HG02759 (cell line): ENCODE measurements around the gene PUM1.
"Not testable (repeated sequence)": the region's sequence is repeated elsewhere in the genome, so short reads cannot be mapped to it uniquely, and the experiment has no call there.

ENCODE experiments used
- ATAC-seq: cut with Tn5 transposase; IDR thresholded peaks from one replicate; pipeline ENCODE4 v1.9.1; 2021; ENCODE audit warnings: mild to moderate bottlenecking, moderate library complexity; ENCODE audit not compliant: unreplicated experiment

PUM1 gene

GRCh38 chr1:30997463-30998057 lies 68.0 kb downstream of the PUM1 start:
- no peak for ATAC-seq

GRCh38 chr1:30995990-30996612 lies 69.4 kb downstream of the PUM1 start:
- ATAC-seq: no peak

- ATAC-seq: no peak
Measured at GRCh38 chr1:30991862-30992606, 73.5 kb downstream of the PUM1 start.

- ATAC-seq: no peak
Measured at GRCh38 chr1:30990591-30990990, 74.9 kb downstream of the PUM1 start.

- ATAC-seq: no peak
Measured at GRCh38 chr1:30988045-30988444, 77.5 kb downstream of the PUM1 start.

GRCh38 chr1:30986755-30987154 lies 78.8 kb downstream of the PUM1 start:
- no peak for ATAC-seq

- ATAC-seq: no peak
Measured at GRCh38 chr1:30984991-30985503, 80.5 kb downstream of the PUM1 start.

- ATAC-seq: no peak
Measured at GRCh38 chr1:30984165-30984889, 81.2 kb downstream of the PUM1 start.

- no peak for ATAC-seq
Measured at GRCh38 chr1:30982937-30983336, 82.6 kb downstream of the PUM1 start.

GRCh38 chr1:30982431-30982830 lies 83.1 kb downstream of the PUM1 start:
- ATAC-seq: no peak

GRCh38 chr1:30981172-30981571 lies 84.3 kb downstream of the PUM1 start:
- no peak for ATAC-seq

- ATAC-seq: no peak
Measured at GRCh38 chr1:30977511-30977910, 88.0 kb downstream of the PUM1 start.

GRCh38 chr1:30977105-30977504 lies 88.4 kb downstream of the PUM1 start:
- no peak for ATAC-seq

- no peak for ATAC-seq
Measured at GRCh38 chr1:30976143-30976542, 89.4 kb downstream of the PUM1 start.

- ATAC-seq: no peak
Measured at GRCh38 chr1:30975217-30975616, 90.3 kb downstream of the PUM1 start.

GRCh38 chr1:30974536-30974935 lies 91.0 kb downstream of the PUM1 start:
- no peak for ATAC-seq

GRCh38 chr1:30972349-30972748 lies 93.2 kb downstream of the PUM1 start:
- not testable (repeated sequence) for ATAC-seq

GRCh38 chr1:30971496-30971895 lies 94.0 kb downstream of the PUM1 start:
- no peak for ATAC-seq

- no peak for ATAC-seq
Measured at GRCh38 chr1:30969903-30970302, 95.6 kb downstream of the PUM1 start.

GRCh38 chr1:30968220-30968971 lies 97.1 kb downstream of the PUM1 start:
- no peak for ATAC-seq
